ENCODE results near the gene KLF4.

GRCh38 chr9:107447834-107448233 lies 41.7 kb downstream of the KLF4 start:
- TF ChIP-seq POLR2A (IDR thresholded peaks at IDR 0.05; ENCODE audit: low read depth, low read length), result no peak
- TF ChIP-seq POLR2AphosphoS5 (IDR thresholded peaks at IDR 0.05; ENCODE audit: low read depth, low read length), result no peak
- no peak for TF ChIP-seq TAF1 (IDR thresholded peaks at IDR 0.05; ENCODE audit: low read depth, low read length)

All from GM12891 (cell line).